HG03521 (cell line): ENCODE data around the gene CTCFL.

ENCODE experiments used
- ATAC-seq: cut with Tn5 transposase; IDR thresholded peaks from one replicate; pipeline ENCODE4 v1.9.1; 2021; ENCODE audit warnings: mild to moderate bottlenecking, moderate library complexity; ENCODE audit not compliant: unreplicated experiment

Gene CTCFL

DNA sequence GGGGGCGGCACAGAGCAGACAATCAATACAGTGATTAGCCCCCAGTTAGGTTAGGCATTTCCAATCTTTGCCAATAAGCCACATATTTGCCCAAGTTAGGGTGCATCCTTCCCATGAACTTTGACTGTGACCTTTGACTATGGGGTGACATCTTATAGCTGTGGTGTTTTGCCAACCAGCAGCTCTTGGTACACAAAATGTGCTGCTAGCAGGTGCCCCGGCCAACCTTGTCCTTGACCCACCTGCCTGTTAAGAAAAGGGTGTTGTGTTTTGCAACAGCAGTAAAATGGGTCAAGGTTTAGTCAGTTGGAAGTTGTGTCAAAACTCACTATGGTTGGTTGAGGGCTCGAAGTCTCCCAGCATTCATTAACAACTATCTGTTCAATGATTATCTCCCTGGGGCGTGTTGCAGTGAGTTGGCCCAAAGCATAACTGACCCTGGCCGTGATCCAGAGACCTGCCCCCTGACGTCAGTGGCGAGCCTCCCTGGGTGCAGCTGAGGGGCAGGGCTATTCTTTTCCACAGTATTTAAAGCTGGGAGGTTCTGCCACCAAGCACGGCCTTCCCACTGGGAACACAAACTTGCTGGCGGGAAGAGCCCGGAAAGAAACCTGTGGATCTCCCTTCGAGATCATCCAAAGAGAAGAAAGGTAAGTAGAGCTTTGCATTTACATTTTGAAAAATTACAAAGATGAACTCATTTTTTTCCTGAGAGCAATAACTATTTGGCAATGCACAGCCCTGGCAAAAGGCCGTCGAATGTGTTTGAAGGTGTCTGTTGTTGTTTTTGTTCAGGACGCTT, 35.8 kb upstream of the CTCFL start, which contains the start of gene PCK1:
TSS of gene PCK1 (plus strand) at position 557 of the 802 bp plus-strand sequence. CDS start 302 bp downstream, outside the sequence.
- no peak for ATAC-seq

DNA sequence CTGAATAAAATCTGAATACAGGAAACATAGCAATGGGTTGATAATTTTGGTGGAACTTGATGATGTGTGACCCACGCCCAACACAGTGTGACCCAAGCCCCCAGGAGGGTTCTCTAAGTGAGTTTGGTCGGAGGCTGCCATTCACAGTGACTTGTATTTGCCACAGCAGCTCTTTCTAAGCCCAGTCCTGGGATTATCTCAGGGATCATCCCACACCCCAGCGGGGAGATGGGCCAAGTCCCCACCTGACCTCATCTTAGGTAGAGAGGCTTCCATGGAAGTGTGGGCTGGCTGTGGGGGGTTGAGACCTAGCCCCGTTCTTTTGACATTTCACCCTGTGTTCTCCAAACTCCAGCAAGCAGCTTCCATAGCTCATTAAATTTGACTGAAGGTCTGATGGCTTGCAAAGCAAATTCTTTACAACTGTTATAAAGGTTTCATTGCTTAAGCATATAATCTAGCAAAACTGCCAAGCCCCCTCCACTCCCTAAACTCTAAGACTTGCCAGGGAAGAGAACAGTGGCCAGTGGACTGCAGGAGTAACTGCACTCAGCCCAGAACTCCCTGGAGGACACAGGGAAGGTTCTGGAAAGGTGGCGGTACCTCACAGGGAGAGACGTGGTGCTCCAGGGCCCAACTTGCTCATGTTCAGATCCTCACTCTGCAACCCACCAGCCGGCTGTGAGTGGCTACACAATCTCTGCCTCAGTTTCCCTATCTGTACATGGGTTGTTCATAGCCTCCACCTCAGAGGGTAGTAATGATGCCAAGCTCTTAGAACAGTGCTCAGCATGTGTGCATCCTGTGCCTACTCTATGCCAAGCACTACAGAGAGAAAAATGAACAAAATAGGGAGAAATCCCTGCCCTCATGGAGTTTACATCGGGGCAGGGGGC, 35.0 kb upstream of the CTCFL start:
- no peak for ATAC-seq

DNA sequence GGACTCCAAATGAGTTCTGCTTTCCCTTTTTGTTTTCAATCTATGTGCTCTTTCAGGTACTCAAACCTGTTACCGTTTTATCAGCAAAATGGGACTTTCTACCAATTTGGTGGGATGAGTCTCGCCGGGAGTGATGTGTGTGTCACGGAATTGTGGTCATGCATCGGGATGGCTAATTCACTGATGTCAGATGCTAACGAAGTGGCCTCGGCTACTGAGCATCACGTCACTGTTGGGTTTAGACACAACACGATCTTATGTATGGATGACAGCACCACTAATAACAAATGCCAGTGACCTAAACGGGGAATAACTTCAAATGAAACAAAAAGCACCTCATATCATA, 34.3 kb upstream of the CTCFL start:
- no peak for ATAC-seq

DNA sequence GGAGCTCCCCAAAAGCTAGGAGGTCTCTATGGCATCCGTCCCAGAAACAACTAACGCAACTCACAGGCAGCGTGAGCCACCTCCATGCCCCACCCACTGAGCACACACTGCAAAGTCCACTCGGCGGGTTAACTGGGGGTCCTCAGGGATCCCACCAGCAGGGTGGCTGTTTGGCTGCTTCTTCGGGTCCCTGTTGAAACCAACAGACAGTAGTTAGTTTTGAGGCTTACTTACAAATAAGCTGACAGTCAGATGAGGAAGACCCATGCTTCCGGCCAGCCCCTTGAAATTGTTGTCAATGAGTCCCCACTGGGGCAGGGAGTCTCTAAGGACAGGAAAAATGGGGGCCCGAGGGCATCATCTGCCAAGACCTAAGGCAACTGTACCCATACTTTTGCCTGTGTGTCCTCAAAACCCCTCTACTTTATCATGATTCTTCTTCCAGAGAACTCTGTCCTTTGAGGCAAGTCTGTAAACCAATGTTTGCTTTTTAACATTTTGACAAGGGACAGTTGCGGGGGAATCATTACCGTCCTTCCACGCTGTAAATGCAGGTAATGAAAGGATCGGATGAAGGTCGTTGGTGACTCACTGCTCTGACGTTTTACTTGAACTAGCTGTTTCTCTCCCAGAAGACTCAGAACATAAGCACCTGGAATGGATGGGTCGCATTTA, 33.8 kb upstream of the CTCFL start:
- no peak for ATAC-seq

DNA sequence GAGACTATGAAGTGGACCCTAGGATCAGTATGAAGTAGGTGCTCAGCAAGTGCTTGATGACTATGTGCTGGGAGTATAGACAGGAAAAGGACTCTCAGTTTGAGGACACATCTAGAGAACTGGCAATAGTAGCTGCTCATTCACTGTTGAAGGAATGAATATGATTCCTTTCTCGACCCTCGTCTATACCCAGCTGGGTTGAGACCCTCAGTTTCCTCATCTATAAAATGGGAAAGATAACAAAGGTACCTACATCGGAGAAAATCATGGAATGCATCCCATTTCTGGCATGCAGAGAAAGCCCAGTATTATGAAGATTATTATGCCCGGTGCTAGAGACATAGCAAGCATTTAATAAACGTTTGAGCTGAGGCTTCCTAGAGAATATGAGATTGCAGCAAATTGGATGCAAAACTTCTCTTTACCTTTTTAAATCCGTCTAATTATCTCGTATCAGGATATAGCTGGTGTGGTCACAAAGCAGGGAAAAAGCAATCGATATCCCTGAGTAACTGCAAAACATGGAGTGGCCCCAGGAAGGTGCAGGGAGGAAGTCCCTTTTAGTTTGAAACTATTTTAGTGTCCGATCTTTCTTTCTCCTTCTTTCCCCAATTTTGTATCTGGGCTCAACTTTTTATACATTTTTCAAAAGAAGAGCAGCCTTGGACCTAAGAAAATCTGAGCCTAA, 33.1 kb upstream of the CTCFL start:
- no peak for ATAC-seq

DNA sequence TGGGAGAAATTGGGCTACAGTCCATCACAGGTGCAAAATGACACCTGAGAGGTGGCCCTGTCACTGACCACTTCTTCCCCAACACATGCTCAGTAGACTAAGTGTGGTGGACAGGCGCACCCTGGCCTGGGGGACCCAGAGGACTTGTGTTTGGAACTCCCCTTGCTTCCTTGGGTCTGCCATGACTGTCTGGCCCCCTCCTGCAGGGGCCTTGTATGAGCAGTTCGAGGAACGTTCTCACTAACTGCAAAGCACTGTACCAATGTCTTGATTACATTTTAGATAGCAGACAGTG, 32.0 kb upstream of the CTCFL start:
- ATAC-seq = no peak

DNA sequence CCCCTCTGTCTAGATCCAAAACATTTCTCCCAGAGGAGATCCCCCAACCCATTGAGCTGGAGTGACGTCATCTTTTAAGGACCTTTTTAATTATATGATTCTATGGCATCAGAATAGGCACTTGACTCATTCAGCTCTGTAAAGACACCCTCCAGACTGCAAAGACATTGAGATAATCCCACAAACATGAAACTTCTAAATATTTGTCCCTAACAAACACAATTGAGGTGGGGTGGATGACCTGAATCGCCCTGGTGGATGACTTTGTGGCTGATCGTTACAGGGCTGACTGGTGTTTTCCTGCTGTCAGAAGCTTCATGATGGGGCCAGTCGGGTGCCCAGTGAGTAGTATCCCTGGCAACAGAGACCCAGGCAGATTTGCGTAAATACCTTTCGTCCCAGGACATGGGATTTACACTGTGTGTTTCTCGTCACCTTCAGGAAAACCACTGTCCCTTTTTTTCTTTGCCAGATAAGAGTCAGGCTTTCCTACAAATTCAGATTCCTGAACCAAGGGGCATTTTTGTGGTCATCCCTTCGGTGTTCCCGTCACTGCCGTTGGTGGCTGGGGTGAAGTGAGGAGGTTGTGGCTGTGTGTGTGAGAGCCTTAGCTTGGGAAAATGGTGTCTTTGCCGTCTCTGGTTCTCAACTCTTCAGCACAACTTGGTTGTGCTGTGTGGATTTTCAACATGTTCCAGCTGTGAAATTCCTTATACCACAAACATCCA, 30.7 kb upstream of the CTCFL start:
- no peak for ATAC-seq

DNA sequence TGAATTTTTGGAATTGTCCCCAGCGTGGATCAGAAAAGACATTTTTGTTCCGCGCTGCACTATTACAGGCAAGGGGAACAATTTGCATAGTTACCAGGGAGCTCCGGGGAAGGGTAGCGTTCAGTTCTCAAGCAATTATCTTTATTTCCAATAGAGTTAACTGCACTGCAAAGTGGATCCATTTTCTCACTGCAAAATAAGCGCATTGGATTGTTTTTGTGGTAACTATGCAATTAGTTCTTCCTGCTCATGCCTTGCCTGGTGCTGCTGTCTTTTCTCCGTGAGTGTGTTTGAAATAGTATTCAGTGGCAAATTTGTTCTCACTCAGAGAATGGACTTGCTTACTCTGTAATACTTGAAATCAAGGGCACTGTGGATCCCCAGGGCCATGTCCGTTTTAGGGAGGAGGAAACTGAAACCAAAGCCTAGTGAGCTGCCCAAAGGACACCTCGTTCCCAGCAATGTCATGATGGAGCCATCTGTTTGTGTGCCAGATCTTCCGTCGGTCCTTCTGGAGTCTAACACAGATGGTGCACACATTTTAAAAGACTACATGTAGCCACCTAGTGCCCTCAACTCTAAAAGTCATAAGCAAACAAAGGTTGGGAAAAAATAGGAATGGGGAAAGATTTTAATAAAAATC, 28.6 kb upstream of the CTCFL start:
- no peak for ATAC-seq

DNA sequence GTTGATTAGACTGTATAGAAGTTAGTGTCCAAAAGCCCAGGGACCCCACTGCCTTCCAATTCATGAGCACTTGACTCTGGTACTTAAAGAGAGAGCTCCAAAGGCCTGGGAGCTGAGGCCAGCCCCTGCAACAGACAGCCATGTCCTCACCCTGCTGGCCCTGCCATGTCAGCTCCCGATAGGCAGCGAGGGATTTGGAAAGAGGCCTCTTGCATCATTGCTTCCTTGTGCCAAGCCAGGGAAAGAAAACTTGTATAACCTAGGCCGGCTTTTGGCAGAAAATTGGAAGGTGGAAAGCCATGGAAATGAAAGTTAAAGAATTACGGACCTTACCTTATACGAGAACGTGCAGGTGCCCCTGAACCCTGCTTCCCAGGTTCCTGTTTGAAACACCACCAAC, 27.5 kb upstream of the CTCFL start:
- ATAC-seq = no peak

DNA sequence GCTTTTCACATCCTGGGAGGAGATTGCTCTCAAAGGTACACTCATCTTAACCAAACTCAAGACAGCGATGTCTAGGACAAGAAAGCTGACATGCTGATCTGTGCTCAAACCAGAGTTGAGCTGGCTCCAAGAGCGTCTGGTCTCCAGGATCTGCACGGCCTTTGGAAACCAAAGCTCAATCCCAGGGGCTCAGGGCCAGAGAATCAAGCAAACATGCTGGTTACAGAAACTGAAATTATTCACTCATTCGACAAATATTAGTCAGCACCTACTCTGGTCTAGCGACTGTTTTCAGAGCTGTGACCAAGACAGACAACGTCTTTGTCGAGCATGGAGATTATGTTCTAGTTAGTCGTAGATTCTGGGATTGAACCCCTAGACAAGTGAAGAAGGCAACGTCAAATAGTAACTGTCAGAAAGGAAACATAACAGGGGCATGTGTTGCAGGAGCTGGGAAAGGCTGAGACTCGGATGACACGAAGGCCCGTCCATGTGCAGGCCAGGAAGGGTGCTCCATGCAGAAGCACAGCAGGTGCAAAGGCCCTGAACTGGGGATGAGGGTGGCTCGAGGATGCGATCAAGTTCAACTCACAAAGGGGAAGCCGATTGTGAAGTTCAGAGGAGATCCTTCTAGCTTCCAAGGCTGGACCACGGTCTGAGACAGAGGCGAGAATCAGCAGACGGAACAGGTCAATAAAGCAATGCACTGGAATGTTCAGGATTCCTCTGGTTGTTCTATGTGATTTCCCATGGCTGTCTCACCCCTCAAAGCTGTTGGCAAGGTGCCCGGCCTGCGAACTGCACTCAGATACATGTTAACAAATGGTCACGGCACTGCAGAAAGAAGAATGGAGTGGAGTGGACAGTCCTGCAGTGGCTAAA, 23.5 kb upstream of the CTCFL start:
- no peak for ATAC-seq

DNA sequence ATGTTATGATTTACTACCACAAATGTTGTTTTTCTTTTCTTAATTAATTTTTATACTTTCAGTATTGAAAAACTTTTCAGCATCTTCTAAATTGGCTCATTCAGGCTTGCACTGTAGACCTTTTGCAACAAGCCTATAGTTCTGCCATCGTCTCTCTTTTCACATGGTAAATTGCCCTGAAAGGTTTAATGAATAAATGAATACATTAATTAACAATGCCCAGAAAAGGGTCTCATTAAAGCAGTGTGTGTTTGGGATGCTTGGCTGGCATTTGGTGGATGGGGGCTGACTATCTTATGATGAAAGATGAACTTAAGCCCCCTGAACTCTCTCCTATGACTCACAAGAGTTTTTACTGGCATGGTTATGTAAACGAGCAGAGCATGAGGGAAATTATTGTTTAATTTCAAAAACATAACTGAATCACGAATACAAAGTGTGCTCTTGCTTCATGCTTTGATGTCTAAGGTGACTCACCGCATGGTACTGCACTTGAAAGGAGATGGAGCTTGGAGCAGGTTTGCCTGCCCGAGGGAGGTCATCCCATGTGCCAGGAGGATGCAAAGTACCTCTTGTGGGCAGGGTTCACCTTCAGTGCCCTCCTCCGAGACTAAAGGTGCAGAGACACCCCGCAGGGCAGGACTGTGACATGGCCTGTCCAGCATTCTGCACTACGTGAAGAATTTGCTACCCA, 22.2 kb upstream of the CTCFL start:
- ATAC-seq = no peak

DNA sequence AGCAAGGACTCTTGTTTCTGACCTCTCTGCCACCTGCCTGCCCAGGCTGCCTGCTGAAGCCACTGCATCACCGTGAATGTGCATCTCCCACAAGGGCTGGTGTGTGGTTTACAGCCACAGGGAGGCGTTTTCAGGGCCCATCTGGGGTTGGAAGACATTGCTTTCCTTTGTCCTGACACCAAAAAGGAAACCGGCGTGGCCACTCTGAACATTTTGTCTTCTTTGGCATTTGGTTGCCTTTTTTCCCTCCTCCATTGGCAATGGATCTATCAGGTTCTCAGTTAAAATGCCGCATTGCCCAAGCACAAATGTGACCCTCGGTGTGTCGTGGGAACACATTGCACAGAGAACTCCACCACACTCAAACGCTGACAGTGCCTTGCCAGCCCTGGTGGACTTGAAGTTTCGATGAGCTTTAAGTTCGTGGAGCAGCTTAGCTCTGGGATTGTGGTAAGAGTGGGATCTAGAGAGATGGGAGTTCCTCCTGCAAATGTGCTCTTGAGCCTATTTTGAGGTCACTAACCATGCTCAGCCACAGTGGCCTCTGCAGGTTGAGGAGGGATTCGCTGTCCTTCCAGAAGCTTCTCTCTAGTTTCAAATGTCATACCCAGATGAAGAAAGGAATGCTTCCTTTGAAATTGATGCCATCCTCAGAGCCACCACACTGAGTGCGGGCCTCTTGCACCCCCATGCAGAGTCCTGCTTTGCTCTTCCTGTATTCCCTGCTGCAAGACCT, 21.2 kb upstream of the CTCFL start:
- no peak for ATAC-seq

DNA sequence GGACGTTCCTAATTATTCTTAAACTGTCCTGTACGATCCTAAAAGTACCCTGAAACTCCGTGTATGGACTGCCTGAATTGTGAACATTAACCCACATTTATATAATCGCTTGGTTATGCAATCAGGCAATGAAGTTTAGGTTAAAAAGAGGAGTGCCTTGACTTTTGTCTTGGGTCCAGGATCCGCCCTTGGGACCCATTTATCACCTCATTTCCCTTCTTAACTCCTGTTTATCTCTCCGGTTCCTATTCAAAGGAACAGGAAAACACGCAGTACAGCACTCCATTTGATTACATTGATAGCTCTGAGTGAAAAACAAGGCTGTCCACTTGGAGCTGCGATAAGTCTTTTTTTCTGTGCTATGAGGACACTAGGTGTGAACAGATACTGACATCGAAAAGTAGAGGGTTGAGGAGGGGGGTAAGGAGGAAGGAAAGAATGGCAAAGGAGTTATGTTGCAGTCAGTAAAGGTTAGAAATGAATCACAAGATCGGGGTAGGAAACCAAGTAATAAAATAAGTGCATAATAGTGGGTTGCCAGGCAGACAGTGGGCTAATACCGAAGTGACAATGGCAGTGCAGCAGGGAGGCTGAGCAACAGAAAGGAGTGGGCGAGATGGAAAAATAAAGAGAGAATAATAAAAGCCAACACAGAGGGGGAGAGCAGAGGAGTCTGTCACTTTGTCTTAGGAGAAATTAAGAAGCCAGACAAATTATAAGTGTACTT, 20.1 kb upstream of the CTCFL start:
- ATAC-seq = no peak

DNA sequence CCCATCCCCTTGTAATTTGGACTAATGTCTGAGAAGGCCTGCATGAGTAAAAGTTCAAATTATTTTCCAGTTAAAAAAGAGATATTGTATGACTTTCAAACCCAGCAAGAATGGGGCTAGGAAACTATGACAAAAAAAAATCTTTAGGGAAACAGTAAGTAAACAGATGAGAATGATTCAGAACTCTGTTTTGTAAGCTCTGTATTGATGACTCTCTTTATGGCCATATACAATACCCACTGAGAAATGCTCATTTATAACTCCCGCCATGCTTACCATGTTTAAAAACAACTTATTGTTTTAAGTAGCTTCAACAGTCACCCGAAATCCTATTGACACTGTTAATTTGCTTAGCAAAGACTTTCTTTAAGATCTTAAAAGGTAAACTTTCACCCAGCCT, 18.8 kb upstream of the CTCFL start:
- no peak for ATAC-seq

DNA sequence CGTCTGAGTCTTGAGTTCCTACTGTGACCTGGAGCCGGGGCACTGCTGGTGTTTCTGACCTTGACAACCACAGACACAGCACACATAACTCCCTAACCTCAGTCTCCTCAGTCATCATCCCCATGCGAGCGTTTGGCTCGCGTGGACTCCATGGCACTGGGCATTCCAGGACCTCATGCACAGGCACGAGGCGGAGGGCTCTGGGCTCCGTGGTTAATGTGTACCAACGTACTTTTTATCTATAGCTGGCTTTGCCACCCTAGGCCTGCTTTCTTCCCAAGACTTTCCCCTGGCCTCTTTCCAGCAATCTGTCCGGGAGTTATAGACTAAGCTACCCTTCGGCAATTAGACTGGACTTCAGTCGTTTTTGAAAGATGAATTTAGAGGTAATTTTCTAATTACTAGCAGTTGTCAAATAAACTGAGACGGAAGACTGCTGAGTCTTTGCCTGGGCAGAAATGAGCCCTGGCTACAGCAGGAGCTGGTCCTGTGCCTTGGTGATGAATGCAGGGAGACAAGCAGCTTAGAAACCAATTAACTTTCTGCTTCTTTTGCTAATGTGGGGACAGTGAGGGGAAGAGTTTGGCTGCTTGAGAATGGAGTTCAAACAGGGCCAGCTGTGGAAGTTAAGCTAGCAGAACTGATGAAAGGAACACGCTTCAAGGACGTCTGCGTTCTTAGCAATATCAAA, 16.1 kb upstream of the CTCFL start:
- ATAC-seq = no peak

DNA sequence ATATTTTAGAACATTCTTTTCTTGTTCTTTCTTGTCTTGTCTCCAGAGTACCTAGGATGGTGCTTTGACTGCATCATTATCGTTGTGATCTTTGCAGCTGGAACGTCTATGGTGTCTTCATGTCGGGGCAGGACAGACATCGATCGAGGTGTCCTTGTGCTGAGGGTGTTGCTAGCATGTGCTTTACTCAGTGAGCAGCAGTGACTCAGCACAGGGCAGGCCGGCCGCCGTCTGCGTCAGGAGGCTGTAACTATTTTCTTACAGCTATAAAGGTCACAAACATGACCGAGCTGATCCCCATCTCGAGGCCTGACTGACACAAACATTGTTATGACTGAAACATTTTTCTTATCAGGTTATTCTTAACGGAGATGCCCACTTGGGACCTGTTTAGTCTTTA, 14.9 kb upstream of the CTCFL start:
- no peak for ATAC-seq

DNA sequence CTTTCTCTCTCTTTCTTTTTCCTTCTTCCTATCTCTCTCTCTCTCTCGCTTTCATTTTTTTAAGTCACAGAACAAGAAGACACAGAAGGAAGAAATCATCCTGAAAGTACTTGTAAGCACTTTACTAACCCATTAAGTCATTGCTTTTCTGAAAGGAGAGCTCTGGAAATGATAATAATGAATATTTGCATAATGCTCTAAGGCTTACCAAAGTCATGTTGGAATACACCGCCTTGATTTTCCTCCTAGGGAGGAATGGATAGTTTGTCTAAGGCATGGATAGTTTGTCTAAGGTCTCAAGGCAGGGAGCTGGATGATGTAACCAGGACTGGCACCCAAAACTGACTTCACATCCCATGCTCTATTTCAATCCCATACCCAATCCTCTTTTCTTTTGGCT, 12.9 kb upstream of the CTCFL start:
- ATAC-seq = no peak
